Smooth muscle cell (in vitro differentiated cells): ENCODE results near the gene ZNF837. TPM values are rescaled to one million over a fixed set of nuclear protein-coding genes. Genes with fewer than 3 reads are reported as not detected.

Experiments used
- DNase-seq: peaks from one replicate; lab custom pipeline; 2025; ENCODE audit not compliant: unreplicated experiment; lab: John Stamatoyannopoulos, UW
- H2AFZ ChIP-seq: fragments of 200-600 bp; sonication (generic); 2 replicates; pipeline ENCODE4 v1.6.0; 2016; ENCODE audit warnings: antibody characterized with exemption, low read depth, mild to moderate bottlenecking
- H3F3A ChIP-seq: fragments of 200-600 bp; sonication (generic); 2 replicates; pipeline ENCODE4 v1.6.0; 2017; ENCODE audit warnings: antibody characterized with exemption, low read depth
- H3K27ac ChIP-seq: fragments of 200-600 bp; sonication (generic); 2 replicates; pipeline ENCODE4 v1.5.1; 2016; ENCODE audit warnings: low read depth, mild to moderate bottlenecking
- H3K27me3 ChIP-seq: fragments of 200-600 bp; sonication (generic); 2 replicates; pipeline ENCODE4 v1.6.1; 2016; ENCODE audit warnings: low read depth, mild to moderate bottlenecking
- H3K36me3 ChIP-seq: fragments of 200-600 bp; sonication (generic); 2 replicates; pipeline ENCODE4 v1.5.1; 2016; ENCODE audit warnings: low read depth
- H3K4me1 ChIP-seq: fragments of 200-600 bp; sonication (generic); 2 replicates; pipeline ENCODE4 v1.5.1; 2016; ENCODE audit warnings: low read depth
- H3K4me2 ChIP-seq: fragments of 200-600 bp; sonication (generic); 2 replicates; pipeline ENCODE4 v1.6.0; 2016; ENCODE audit warnings: mild to moderate bottlenecking
- H3K4me3 ChIP-seq: fragments of 200-600 bp; sonication (generic); 2 replicates; pipeline ENCODE4 v1.5.1; 2016; ENCODE audit warnings: mild to moderate bottlenecking
- H3K79me2 ChIP-seq: fragments of 200-600 bp; sonication (generic); 2 replicates; pipeline ENCODE4 v1.6.0; 2016; ENCODE audit warnings: low read depth, mild to moderate bottlenecking
- H3K9ac ChIP-seq: fragments of 200-600 bp; sonication (generic); 2 replicates; pipeline ENCODE4 v1.6.0; 2016; ENCODE audit warnings: low read depth
- H3K9me3 ChIP-seq: fragments of 200-600 bp; sonication (generic); replicated peaks from 2 replicates; pipeline ENCODE4 v1.5.1; 2016; ENCODE audit warnings: low read depth
- H4K20me1 ChIP-seq: fragments of 200-600 bp; sonication (generic); 2 replicates; pipeline ENCODE4 v1.6.0; 2016; ENCODE audit warnings: low read depth
- WGBS: methylation state at CpG from one replicate; pipeline ENCODE4 v1.1.7; 2016; ENCODE audit warnings: low lambda C conversion rate; 5-methylcytosine and 5-hydroxymethylcytosine counted together
- polyA plus RNA-seq: library from polyadenylated mRNA; unstranded; fragments of >200 nt; fragmentation: Nextera tagmentation; extraction: Ambion mirVana; gene quantifications from 2 replicates; pipeline ENCODE4 v1.2.1, GENCODE V29; 2016
- total RNA-seq: library from RNA; depleted of rRNA; stranded (reverse); fragments of >200 nt; gene quantifications from 2 replicates; pipeline ENCODE4 v1.2.3, GENCODE V29; 2014
- TF ChIP-seq, protein P1 (sequence below): fragments of 200-600 bp; sonication (generic); IDR thresholded peaks from 2 replicates; pipeline ENCODE4 v1.5.1; 2017; ENCODE audit warnings: borderline replicate concordance, mild to moderate bottlenecking, antibody characterized with exemption; ENCODE audit not compliant: insufficient read depth, poor library complexity, severe bottlenecking

Gene ZNF837
- total and polyA plus RNA-seq, 2 experiments from 2014 or later = 4.4 to 8.4 TPM

DNA sequence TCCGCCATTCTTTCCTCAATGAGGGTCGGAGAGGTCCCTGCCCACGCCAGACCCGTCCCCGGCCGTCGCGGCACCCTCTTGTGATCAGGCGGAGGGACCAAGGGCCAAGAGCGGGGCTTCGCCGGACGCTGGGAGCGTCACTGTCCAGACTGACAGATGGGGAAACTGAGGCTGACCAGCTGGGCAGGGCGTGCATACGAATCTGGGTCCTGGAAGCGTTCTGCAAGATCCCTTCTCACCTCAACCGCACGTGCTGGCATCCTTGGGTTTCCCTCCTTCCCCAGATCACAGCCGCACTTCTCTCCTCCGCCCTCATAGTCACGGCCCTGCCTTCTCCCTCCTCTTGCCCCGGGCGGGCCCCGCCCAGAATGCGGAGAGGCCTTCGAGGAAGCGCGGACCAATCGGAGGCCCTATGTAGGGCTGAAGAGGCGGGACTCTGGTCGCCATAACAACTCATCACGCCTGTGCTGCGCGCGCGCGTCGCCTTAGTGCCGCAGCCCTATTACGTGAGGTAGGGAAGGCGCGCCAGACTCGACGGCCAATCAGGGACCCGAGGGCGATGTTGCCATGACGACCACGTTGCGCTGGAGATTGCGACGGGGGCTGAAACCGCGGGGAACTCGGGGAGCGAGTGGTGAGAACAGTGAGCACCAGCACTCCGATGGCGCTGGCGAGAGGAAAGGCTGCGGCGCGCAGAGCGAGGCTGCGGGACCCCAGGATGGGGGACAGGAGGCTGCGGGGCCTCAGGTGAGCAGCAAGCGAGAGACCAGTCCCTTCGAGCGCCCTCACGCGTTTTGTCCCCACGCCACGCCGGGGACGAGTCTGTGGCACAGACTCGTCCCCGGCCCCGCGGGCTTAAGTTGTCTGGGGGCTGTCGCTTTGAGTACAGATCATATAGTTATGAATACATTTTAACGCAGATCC lies 20.3 kb upstream of the ZNF837 start:
- Histone ChIP-seq H3K27me3 (no peaks in the 10 kb centered on the region), H3F3A (no peaks in the 10 kb centered on the region), H3K4me2 (peak overlapping the region; percentile 94), H4K20me1 (no peaks in the 10 kb centered on the region), H3K9me3 (no peaks in the 10 kb centered on the region), H3K36me3 (no peaks in the 10 kb centered on the region), H3K79me2 (peaks cover 6% of the 10 kb centered on the region), H3K4me3 (peak overlapping the region; percentile 64), H3K4me1 (peaks cover 13% of the 10 kb centered on the region), H3K27ac (peak overlapping the region; percentile 72), H2AFZ (no peak overlapping the region), H3K9ac (peak overlapping the region; percentile 75)
- 6% methylated on average over 77 of the region's 80 CpGs for WGBS
- DNase-seq = peak; percentile 96
- TF ChIP-seq, protein P1, sequence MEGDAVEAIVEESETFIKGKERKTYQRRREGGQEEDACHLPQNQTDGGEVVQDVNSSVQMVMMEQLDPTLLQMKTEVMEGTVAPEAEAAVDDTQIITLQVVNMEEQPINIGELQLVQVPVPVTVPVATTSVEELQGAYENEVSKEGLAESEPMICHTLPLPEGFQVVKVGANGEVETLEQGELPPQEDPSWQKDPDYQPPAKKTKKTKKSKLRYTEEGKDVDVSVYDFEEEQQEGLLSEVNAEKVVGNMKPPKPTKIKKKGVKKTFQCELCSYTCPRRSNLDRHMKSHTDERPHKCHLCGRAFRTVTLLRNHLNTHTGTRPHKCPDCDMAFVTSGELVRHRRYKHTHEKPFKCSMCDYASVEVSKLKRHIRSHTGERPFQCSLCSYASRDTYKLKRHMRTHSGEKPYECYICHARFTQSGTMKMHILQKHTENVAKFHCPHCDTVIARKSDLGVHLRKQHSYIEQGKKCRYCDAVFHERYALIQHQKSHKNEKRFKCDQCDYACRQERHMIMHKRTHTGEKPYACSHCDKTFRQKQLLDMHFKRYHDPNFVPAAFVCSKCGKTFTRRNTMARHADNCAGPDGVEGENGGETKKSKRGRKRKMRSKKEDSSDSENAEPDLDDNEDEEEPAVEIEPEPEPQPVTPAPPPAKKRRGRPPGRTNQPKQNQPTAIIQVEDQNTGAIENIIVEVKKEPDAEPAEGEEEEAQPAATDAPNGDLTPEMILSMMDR = no peak

DNA sequence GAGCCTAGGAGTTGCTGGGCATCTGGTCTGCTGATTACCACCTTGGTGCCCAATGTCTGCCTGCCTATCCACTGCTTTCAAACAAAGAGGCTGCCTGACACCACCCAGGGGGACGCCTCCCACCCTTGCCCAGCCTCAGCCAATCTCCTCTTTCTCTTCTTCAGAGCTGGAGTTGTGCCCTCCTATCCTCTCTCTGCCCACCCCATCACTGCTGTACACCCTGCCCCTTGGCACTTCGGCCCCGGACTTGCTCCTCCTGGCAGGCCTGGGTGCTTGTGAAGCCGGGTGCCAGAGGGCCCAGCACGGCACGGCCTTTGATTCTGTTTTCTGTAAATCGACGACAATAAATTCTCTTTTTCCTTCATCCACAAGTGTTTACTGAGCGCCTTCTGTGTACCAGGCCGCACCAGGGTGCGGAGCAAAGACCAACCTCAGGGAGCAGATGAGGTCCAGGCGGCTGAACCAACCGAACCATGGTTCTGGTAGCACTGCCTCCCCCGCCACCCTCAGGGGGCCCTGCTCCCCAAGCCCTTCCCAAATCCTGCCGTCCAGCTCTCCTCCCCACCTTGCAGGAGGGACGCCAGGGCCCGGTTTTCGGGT lies 19.6 kb upstream of the ZNF837 start:
- TF ChIP-seq, protein P1 = no peak
- no peaks in the 10 kb centered on the region for H3F3A ChIP-seq
- H3K4me2 ChIP-seq = peak overlapping the region; percentile 92
- peaks cover 6% of the 10 kb centered on the region for H3K79me2 ChIP-seq
- H3K36me3 ChIP-seq = no peaks in the 10 kb centered on the region
- WGBS = 78% methylated on average over 17 of the region's 18 CpGs
- H3K27me3 ChIP-seq = no peaks in the 10 kb centered on the region
- H3K4me1 ChIP-seq = peaks cover 13% of the 10 kb centered on the region
- H2AFZ ChIP-seq = no peak overlapping the region
- H3K4me3 ChIP-seq = peak overlapping the region; percentile 55
- H3K9me3 ChIP-seq = no peaks in the 10 kb centered on the region
- no peak overlapping the region for H3K27ac ChIP-seq
- H4K20me1 ChIP-seq = no peaks in the 10 kb centered on the region
- H3K9ac ChIP-seq = peak overlapping the region; percentile 25
- DNase-seq = no peak

DNA sequence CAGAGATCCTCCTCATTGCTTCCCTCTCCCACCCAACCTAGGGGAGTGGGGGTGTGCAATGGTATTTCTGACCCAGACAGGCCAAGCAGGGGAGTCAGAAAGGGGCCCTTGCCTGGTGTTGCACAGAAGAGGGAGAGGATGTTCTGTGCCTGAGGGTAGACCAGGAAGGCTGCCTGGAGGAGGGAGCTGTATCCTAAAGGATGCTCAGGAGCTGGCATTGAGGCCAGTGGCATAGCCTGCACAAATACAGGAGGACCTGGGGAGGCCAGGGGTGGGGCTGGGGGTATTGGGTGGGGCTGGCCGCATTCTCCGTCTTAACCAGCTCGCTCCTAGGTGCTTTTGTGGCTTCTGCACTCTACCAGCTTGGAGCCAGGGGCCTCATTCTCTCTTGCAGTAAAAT lies 19.1 kb upstream of the ZNF837 start:
- TF ChIP-seq, protein P1 = no peak
- DNase-seq = no peak
- Histone ChIP-seq H2AFZ (no peak overlapping the region), H3K4me1 (peaks cover 13% of the 10 kb centered on the region), H3K79me2 (peaks cover 6% of the 10 kb centered on the region), H3K9me3 (no peaks in the 10 kb centered on the region), H3K4me2 (peak overlapping the region; percentile 92), H3K4me3 (no peak overlapping the region), H3K27ac (no peak overlapping the region), H4K20me1 (peaks cover 1% of the 10 kb centered on the region), H3K27me3 (no peaks in the 10 kb centered on the region), H3K9ac (no peak overlapping the region), H3F3A (no peaks in the 10 kb centered on the region), H3K36me3 (no peaks in the 10 kb centered on the region)
- WGBS = 100% methylated on average over 3 of the region's 3 CpGs
